Measurements from ENCODE around the gene TMEM234. TPM values are rescaled to one million over a fixed set of nuclear protein-coding genes. Genes with fewer than 3 reads are reported as not detected.

The TMEM234 gene
- total and polyA plus RNA-seq, 8 donors: 11.6 to 169 (median 19.6) TPM

GRCh38 chr1:32234792-32235191 is 12.6 kb upstream of the TMEM234 start:
- intact Hi-C loops (cut with DNase I; ENCODE audit: low total_unique reads): no loop called here
- H3K4me1 ChIP-seq: peaks cover 2 to 8% (median 7%) of the 10 kb centered on the region in 4 donors
- H3K4me3 ChIP-seq: no peak overlapping the region
- no peaks in the 10 kb centered on the region for H3K9me3 ChIP-seq
- DNase-seq: no peak
- H3K36me3 ChIP-seq: peaks cover 23 to 59% (median 52%) of the 10 kb centered on the region in 4 donors
- 69 to 82% (median 74%) methylated on average over 7 of the region's 7 CpGs for WGBS, 5 donors
- peak overlapping the region in 1 of 5 donors; percentile 11 for H3K27ac ChIP-seq
- TF ChIP-seq POLR2AphosphoS5 (IDR thresholded peaks at IDR 0.05): no peak
- TF ChIP-seq, protein P1, sequence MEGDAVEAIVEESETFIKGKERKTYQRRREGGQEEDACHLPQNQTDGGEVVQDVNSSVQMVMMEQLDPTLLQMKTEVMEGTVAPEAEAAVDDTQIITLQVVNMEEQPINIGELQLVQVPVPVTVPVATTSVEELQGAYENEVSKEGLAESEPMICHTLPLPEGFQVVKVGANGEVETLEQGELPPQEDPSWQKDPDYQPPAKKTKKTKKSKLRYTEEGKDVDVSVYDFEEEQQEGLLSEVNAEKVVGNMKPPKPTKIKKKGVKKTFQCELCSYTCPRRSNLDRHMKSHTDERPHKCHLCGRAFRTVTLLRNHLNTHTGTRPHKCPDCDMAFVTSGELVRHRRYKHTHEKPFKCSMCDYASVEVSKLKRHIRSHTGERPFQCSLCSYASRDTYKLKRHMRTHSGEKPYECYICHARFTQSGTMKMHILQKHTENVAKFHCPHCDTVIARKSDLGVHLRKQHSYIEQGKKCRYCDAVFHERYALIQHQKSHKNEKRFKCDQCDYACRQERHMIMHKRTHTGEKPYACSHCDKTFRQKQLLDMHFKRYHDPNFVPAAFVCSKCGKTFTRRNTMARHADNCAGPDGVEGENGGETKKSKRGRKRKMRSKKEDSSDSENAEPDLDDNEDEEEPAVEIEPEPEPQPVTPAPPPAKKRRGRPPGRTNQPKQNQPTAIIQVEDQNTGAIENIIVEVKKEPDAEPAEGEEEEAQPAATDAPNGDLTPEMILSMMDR (IDR thresholded peaks at IDR 0.05): no peak
- no peak for TF ChIP-seq POLR2A (IDR thresholded peaks at IDR 0.05)
- TF ChIP-seq EP300 (IDR thresholded peaks at IDR 0.05): no peak
- H3K27me3 ChIP-seq: no peaks in the 10 kb centered on the region

DNA sequence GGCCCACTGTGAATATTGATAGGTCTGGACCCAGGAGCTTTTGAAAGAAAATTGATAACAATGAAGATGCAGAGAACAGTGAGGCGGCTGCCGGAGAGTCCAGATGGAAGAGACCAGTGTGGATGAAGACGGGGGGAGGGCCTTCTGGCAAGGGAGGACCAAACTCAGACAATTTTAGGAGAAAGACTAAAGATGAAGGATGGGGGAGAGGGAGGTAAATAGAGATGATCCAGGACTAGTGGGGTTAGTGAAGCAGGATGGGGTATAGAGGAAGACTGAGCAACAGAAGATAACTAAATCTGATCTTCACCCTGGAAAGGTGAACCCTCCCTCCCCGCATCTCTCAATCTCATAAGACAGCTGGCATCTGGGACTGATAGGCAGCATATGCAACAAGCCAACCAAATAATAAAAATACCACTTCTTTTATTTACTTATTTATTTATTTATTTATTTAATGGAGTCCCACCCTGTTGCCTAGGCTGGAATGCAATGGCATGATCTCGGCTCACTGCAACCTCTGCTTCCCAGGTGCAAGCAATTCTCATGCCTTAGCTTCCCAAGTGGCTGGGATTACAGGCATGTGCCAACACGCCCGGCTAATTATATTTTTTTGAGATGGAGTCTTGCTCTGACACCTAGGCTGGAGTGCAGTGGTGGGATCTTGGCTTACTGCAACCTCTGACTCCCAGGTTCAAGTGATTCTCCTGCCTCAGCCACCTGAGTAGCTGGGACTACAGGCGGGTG is 10.6 kb upstream of the TMEM234 start:
- H3K9me3 ChIP-seq: no peaks in the 10 kb centered on the region

DNA sequence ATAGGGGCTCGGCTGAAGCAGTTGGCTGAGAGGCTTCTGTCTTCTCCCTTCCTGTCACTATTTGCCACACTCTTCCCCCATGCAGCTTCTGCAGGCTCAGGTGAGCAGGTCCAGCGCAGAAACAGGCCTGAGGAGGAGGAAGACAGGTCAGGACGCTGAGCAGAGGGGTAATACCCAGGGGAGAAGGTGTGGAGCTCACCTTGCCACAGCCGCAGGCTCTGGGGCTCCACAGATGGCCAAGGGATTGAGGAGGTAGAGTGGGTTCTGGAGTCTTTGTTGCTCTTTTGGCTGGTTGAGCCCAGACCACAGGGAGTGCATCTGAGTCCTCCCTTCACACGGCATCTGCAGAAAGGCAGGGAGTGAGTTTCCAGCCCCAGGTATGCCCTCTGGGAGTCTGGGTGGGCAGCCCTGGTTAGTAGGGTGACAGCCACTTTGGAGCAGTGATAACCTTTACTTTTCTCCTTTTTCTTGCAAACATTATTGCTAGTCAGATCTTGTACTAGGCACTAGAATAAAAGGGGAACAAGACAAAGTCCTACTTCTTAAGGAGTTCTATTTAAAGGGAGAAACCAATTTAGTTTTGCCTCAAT is 9.8 kb upstream of the TMEM234 start:
- TF ChIP-seq, protein P1 (IDR thresholded peaks at IDR 0.05): no peak
- no peak for TF ChIP-seq EP300 (IDR thresholded peaks at IDR 0.05)
- TF ChIP-seq POLR2AphosphoS5 (IDR thresholded peaks at IDR 0.05): no peak
- TF ChIP-seq POLR2A (IDR thresholded peaks at IDR 0.05): no peak
- Histone ChIP-seq H3K36me3 (peaks cover 48 to 87% (median 80%) of the 10 kb centered on the region in 4 donors), H3K9me3 (no peaks in the 10 kb centered on the region), H3K4me3 (no peak overlapping the region), H3K4me1 (no peaks in the 10 kb centered on the region), H3K27ac (no peak overlapping the region), H3K27me3 (no peaks in the 10 kb centered on the region)
- 83 to 89% (median 85%) methylated on average over 4 to 5 of the region's 5 CpGs for WGBS, 5 donors
- intact Hi-C loops (cut with DNase I; ENCODE audit: low total_unique reads): no loop called here
- no peak for DNase-seq

More for the DNA sequence above, 10.6 kb upstream of the TMEM234 start:
- H3K27me3 ChIP-seq: no peaks in the 10 kb centered on the region
- no peak for DNase-seq
- 83 to 91% (median 84%) methylated on average over 8 of the region's 8 CpGs for WGBS, 5 donors
- intact Hi-C loops (cut with DNase I; ENCODE audit: low total_unique reads): no loop called here
- TF ChIP-seq EP300 (IDR thresholded peaks at IDR 0.05) (no peak), POLR2AphosphoS5 (IDR thresholded peaks at IDR 0.05) (no peak), POLR2A (IDR thresholded peaks at IDR 0.05) (no peak)
- TF ChIP-seq, protein P1 (IDR thresholded peaks at IDR 0.05): no peak
- no peaks in the 10 kb centered on the region for H3K4me1 ChIP-seq
- H3K27ac ChIP-seq: no peak overlapping the region
- H3K36me3 ChIP-seq: peaks cover 44 to 79% (median 72%) of the 10 kb centered on the region in 4 donors
- H3K4me3 ChIP-seq: no peak overlapping the region

- Histone ChIP-seq H3K4me3 (no peak overlapping the region), H3K9me3 (no peaks in the 10 kb centered on the region), H3K4me1 (peaks cover 3 to 11% (median 8%) of the 10 kb centered on the region in 4 donors), H3K27me3 (no peaks in the 10 kb centered on the region), H3K27ac (no peak overlapping the region), H3K36me3 (peaks cover 69 to 100% (median 99%) of the 10 kb centered on the region in 4 donors)
- 82 to 85% (median 83%) methylated on average over 3 of the region's 3 CpGs for WGBS, 5 donors
- intact Hi-C loops (cut with DNase I; ENCODE audit: low total_unique reads): no loop called here
- TF ChIP-seq POLR2AphosphoS5 (IDR thresholded peaks at IDR 0.05) (no peak), POLR2A (IDR thresholded peaks at IDR 0.05) (no peak), EP300 (IDR thresholded peaks at IDR 0.05) (no peak)
- TF ChIP-seq, protein P1 (IDR thresholded peaks at IDR 0.05): no peak
- no peak for DNase-seq
These were observed 6.6 kb upstream of the TMEM234 start for GRCh38 chr1:32228771-32229170.
